WTC11 (cell line): ENCODE data around the gene SLPI. TPM values are rescaled to one million over a fixed set of nuclear protein-coding genes. Genes with fewer than 3 reads are reported as not detected.

Experiments
- ATAC-seq: fragments of 200-7000 bp; cut with Tn5 transposase; 2 replicates; pipeline ENCODE4 v1.10.0; 2021; ENCODE audit warnings: mild to moderate bottlenecking, moderate library complexity
- CTCF ChIA-PET: fragments of 300-600 bp; sonication (Branson Sonifier 250); formaldehyde crosslinking; loops from one replicate; lab custom pipeline; 2021; ENCODE audit warnings: antibody characterized with exemption; lab: Charles Lee
- POLR2A ChIA-PET: fragments of 350-600 bp; sonication (Branson Sonifier 250); formaldehyde crosslinking; loops from one replicate; lab custom pipeline; 2021; ENCODE audit warnings: antibody characterized with exemption; lab: Charles Lee
- DNase-seq: peaks from one replicate; pipeline ENCODE4 v3.0.0; 2021; ENCODE audit warnings: low spot score
- H3K27ac Mint-ChIP-seq: 2 replicates; pipeline ENCODE4 v1.8.0; 2021; ENCODE audit warnings: mixed read lengths
- H3K27me3 Mint-ChIP-seq: 2 replicates; pipeline ENCODE4 v1.8.0; 2021; ENCODE audit warnings: low read depth, mild to moderate bottlenecking, moderate library complexity, mixed read lengths
- H3K36me3 Mint-ChIP-seq: 2 replicates; pipeline ENCODE4 v1.8.0; 2021; ENCODE audit warnings: mixed read lengths
- H3K4me1 Mint-ChIP-seq: 2 replicates; pipeline ENCODE4 v1.8.0; 2022; ENCODE audit warnings: mixed read lengths
- H3K4me3 Mint-ChIP-seq: 2 replicates; pipeline ENCODE4 v1.8.0; 2021; ENCODE audit warnings: mild to moderate bottlenecking, moderate library complexity, mixed read lengths
- H3K9me3 Mint-ChIP-seq: 2 replicates; pipeline ENCODE4 v1.8.0; 2021; ENCODE audit warnings: mixed read lengths
- AFF4 ChIP-seq: sonication (generic); formaldehyde crosslinking; IDR thresholded peaks from 2 replicates; pipeline ENCODE4 v1.8.1; 2023; ENCODE audit warnings: mild to moderate bottlenecking, missing genetic modification reagents, borderline replicate concordance
- ATF3 ChIP-seq: sonication (generic); formaldehyde crosslinking; conservative IDR thresholded peaks from 2 replicates; pipeline ENCODE4 v1.8.1; 2022; ENCODE audit warnings: mild to moderate bottlenecking, missing genetic modification reagents
- CREM ChIP-seq: sonication (generic); formaldehyde crosslinking; IDR thresholded peaks from 2 replicates; pipeline ENCODE4 v1.8.1; 2022; ENCODE audit warnings: mild to moderate bottlenecking, missing genetic modification reagents, moderate library complexity
- E2F4 ChIP-seq: sonication (generic); formaldehyde crosslinking; IDR thresholded peaks from 2 replicates; pipeline ENCODE4 v1.8.1; 2022; ENCODE audit warnings: low read depth, mild to moderate bottlenecking, moderate library complexity, missing genetic modification reagents, borderline replicate concordance
- ERG ChIP-seq: fragments of 250-450 bp; sonication (Bioruptor Pico); IDR thresholded peaks from 2 replicates; pipeline ENCODE4 v1.8.0; 2021; ENCODE audit warnings: mild to moderate bottlenecking
- MYBL2 ChIP-seq: sonication (generic); formaldehyde crosslinking; IDR thresholded peaks from 2 replicates; pipeline ENCODE4 v1.8.1; 2023; ENCODE audit warnings: mild to moderate bottlenecking, moderate library complexity, missing genetic modification reagents
- NFE2L1 ChIP-seq: sonication (generic); formaldehyde crosslinking; IDR thresholded peaks from 2 replicates; pipeline ENCODE4 v1.8.1; 2023; ENCODE audit warnings: missing genetic modification reagents
- NR3C1 ChIP-seq: sonication (generic); formaldehyde crosslinking; conservative IDR thresholded peaks from 2 replicates; pipeline ENCODE4 v1.8.1; 2023; ENCODE audit warnings: low read depth, mild to moderate bottlenecking, missing genetic modification reagents
- SP1 ChIP-seq: sonication (generic); formaldehyde crosslinking; conservative IDR thresholded peaks from 2 replicates; pipeline ENCODE4 v1.8.1; 2022; ENCODE audit warnings: missing genetic modification reagents
- TEAD4 ChIP-seq: sonication (generic); formaldehyde crosslinking; IDR thresholded peaks from 2 replicates; pipeline ENCODE4 v1.8.0; 2022; ENCODE audit warnings: mild to moderate bottlenecking, missing genetic modification reagents
- ZNF138 ChIP-seq: sonication (generic); formaldehyde crosslinking; conservative IDR thresholded peaks from 2 replicates; pipeline ENCODE4 v1.8.1; 2022; ENCODE audit warnings: mild to moderate bottlenecking, moderate library complexity, missing genetic modification reagents
- ZNF232 ChIP-seq: sonication (generic); formaldehyde crosslinking; IDR thresholded peaks from 2 replicates; pipeline ENCODE4 v1.8.0; 2022; ENCODE audit warnings: mild to moderate bottlenecking, missing genetic modification reagents
- ZNF281 ChIP-seq: sonication (generic); formaldehyde crosslinking; IDR thresholded peaks from 2 replicates; pipeline ENCODE4 v1.8.0; 2023; ENCODE audit warnings: mild to moderate bottlenecking, missing genetic modification reagents
- ZNF416 ChIP-seq: fragments of 250-450 bp; sonication (Bioruptor Pico); IDR thresholded peaks from 2 replicates; pipeline ENCODE4 v1.9.0; 2021; ENCODE audit warnings: mild to moderate bottlenecking, inconsistent platforms
- ZNF423 ChIP-seq: fragments of 250-450 bp; sonication (Bioruptor Pico); IDR thresholded peaks from 2 replicates; pipeline ENCODE4 v2.1.2; 2022; ENCODE audit warnings: mild to moderate bottlenecking, moderate library complexity
- ZNF671 ChIP-seq: fragments of 250-450 bp; sonication (Bioruptor Pico); IDR thresholded peaks from 2 replicates; pipeline ENCODE4 v1.8.0; 2021; ENCODE audit warnings: mild to moderate bottlenecking
- total RNA-seq: library from RNA; stranded (reverse); gene quantifications from 3 replicates; pipeline ENCODE4 v1.2.3, GENCODE V29; 2021

The SLPI gene
- total RNA-seq, 1 experiment from 2014 or later, result 0.74 TPM

GRCh38 chr20:45258259-45258658 lies 3.9 kb upstream of the SLPI start:
- POLR2A ChIA-PET, result no interaction called here
- Mint-ChIP-seq H3K36me3 (no peaks in the 10 kb centered on the region), H3K9me3 (no peaks in the 10 kb centered on the region), H3K27ac (no peak overlapping the region), H3K4me3 (no peak overlapping the region), H3K27me3 (no peaks in the 10 kb centered on the region), H3K4me1 (peaks cover 9% of the 10 kb centered on the region)
- no peak for TF ChIP-seq ZNF281
- TF ChIP-seq AFF4 (CRISPR knock-in tag), result no peak
- no peak for TF ChIP-seq ZNF232
- no peak for TF ChIP-seq ATF3 (CRISPR knock-in tag)
- no peak for TF ChIP-seq ZNF671 (CRISPR knock-in tag)
- no peak for TF ChIP-seq SP1 (CRISPR knock-in tag)
- TF ChIP-seq ERG (CRISPR knock-in tag), result no peak
- no peak for ATAC-seq
- CTCF ChIA-PET, result interaction anchor here (1.2 to 2.4 kb wide), 3 partner anchors 32 to 120 kb away, joined by 3 to 10 read pairs (median 5); no protein-coding TSS in a partner anchor
- DNase-seq, result no peak

GRCh38 chr20:45257711-45258110 lies 3.3 kb upstream of the SLPI start:
- POLR2A ChIA-PET, result no interaction called here
- Mint-ChIP-seq H3K4me3 (no peak overlapping the region), H3K27ac (no peak overlapping the region), H3K36me3 (no peaks in the 10 kb centered on the region), H3K9me3 (no peaks in the 10 kb centered on the region), H3K27me3 (no peaks in the 10 kb centered on the region), H3K4me1 (peaks cover 9% of the 10 kb centered on the region)
- TF ChIP-seq CREM (CRISPR knock-in tag), result no peak
- no peak for TF ChIP-seq E2F4 (CRISPR knock-in tag)
- TF ChIP-seq TEAD4, result no peak
- no peak for TF ChIP-seq ZNF423 (CRISPR knock-in tag)
- no peak for TF ChIP-seq ZNF416 (CRISPR knock-in tag)
- no peak for TF ChIP-seq NR3C1 (CRISPR knock-in tag)
- no peak for TF ChIP-seq ZNF138 (CRISPR knock-in tag)
- TF ChIP-seq MYBL2 (CRISPR knock-in tag), result no peak
- no peak for TF ChIP-seq NFE2L1 (CRISPR knock-in tag)
- CTCF ChIA-PET, result interaction anchor here (1.2 to 2.4 kb wide), 2 partner anchors 33 to 36 kb away, joined by 3 to 10 read pairs; no protein-coding TSS in a partner anchor
- DNase-seq (no peak), ATAC-seq (no peak)
